Lung (tissue), 12 donors: ENCODE results near the gene POU6F2. TPM values are rescaled to one million over a fixed set of nuclear protein-coding genes. Genes with fewer than 3 reads are reported as not detected.

ENCODE experiments used
- ATAC-seq: fragments of 200-7000 bp; cut with Tn5 transposase; one replicate; pipeline ENCODE4 v1.9.1; 2020; ENCODE audit warnings: moderate number of reproducible peaks; ENCODE audit not compliant: insufficient read depth, low FRiP score
- DNase-seq, 3 donors: peaks; one replicate each; pipeline ENCODE4 v3.0.0-alpha.2; 2013 to 2017
- H3K27ac ChIP-seq, 2 donors: one replicate each; pipeline ENCODE4 v1.5.1; 2013; ENCODE audit warnings: mild to moderate bottlenecking in 2 of 2, moderate library complexity in 2 of 2, control low read depth in 1 of 2, inconsistent platforms in 1 of 2, low read depth in 1 of 2, low read length in 1 of 2
- H3K27me3 ChIP-seq, 3 donors: one replicate each; pipeline ENCODE4 v1.5.1; 2013; ENCODE audit warnings: low read length in 2 of 3; ENCODE audit not compliant: control insufficient read depth in 3 of 3, insufficient read depth in 3 of 3
- H3K36me3 ChIP-seq, 4 donors: one replicate each; pipeline ENCODE4 v1.5.1; 2013; ENCODE audit warnings: low read length in 4 of 4, mild to moderate bottlenecking in 1 of 4, moderate library complexity in 1 of 4; ENCODE audit not compliant: control insufficient read depth in 4 of 4, insufficient read depth in 4 of 4
- H3K4me1 ChIP-seq, 5 donors: one replicate each; pipeline ENCODE4 v1.5.1; 2013; ENCODE audit warnings: low read length in 5 of 5, mild to moderate bottlenecking in 2 of 5, moderate library complexity in 1 of 5; ENCODE audit not compliant: control insufficient read depth in 5 of 5, insufficient read depth in 5 of 5
- H3K4me3 ChIP-seq: one replicate; pipeline ENCODE4 v1.5.1; 2013; ENCODE audit warnings: mild to moderate bottlenecking, control low read depth, moderate library complexity
- H3K9ac ChIP-seq, 2 donors: one replicate each; pipeline ENCODE4 v1.5.1; 2013; ENCODE audit warnings: low read length in 2 of 2, control low read depth in 1 of 2; ENCODE audit not compliant: insufficient read depth in 1 of 2
- H3K9me3 ChIP-seq, 4 donors: one replicate each; pipeline ENCODE4 v1.5.1; 2013; ENCODE audit warnings: low read length in 3 of 4, mild to moderate bottlenecking in 1 of 4, moderate library complexity in 1 of 4; ENCODE audit not compliant: control insufficient read depth in 4 of 4, insufficient read depth in 3 of 4
- WGBS, 2 donors: extraction: QIAGEN DNeasy Blood & Tissue Kit; methylation state at CpG; one replicate each; pipeline ENCODE4 v1.1.7; 2013; 5-methylcytosine and 5-hydroxymethylcytosine counted together
- polyA plus RNA-seq, 2 donors: library from polyadenylated mRNA; stranded (reverse); fragments of 200-250 nt; gene quantifications; one replicate each; pipeline ENCODE4 v1.2.1, GENCODE V29; 2013
- total RNA-seq, 2 donors: library from RNA; depleted of rRNA in 1 of 2; stranded (reverse); fragments of >200 nt in 1 of 2; gene quantifications; one replicate each; pipeline ENCODE4 v1.2.1, GENCODE V29; 2014 to 2021
- TF ChIP-seq, protein P1 (sequence below): IDR thresholded peaks from 2 replicates; pipeline ENCODE4 v1.5.1; 2012; ENCODE audit warnings: mild to moderate bottlenecking; ENCODE audit errors: control extremely low read depth, extremely low read depth
- donor health status: control.
- donor health status: control.
- donor health status: Bipolar disorder and iron deficiency.
- donor health status: healthy.
- donor health status: DM: yes; HTN: yes; CAD: no.

POU6F2 gene
- total and polyA plus RNA-seq, 4 donors, result 0.08 to 0.18 TPM; not detected in 2

DNA sequence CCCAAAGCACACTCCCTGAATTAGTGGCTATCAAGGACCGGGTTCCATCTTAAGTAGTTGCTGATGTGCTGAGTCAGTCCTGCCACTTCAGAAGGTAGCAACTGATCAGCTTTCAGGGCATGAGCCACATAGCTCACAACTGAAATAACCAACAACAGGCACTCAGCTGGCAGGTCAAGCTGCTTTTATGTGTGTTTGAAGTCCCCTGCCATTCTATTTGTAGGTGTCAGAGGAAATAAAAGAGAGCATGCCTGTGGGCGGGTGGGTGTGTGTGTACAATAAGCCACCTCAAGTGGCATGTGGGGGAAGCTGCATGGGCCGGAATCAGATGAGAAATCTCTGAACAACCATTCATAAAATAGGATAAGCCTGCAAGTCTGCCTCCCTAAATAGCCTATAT lies 474.2 kb downstream of the POU6F2 start:
- DNase-seq (peak in 1 of 3 donors; percentile 17), ATAC-seq (peak; percentile 39)
- H3K36me3 ChIP-seq, result no peaks in the 10 kb centered on the region
- no peak overlapping the region for H3K9ac ChIP-seq
- H3K27ac ChIP-seq, result no peak overlapping the region
- TF ChIP-seq, protein P1, sequence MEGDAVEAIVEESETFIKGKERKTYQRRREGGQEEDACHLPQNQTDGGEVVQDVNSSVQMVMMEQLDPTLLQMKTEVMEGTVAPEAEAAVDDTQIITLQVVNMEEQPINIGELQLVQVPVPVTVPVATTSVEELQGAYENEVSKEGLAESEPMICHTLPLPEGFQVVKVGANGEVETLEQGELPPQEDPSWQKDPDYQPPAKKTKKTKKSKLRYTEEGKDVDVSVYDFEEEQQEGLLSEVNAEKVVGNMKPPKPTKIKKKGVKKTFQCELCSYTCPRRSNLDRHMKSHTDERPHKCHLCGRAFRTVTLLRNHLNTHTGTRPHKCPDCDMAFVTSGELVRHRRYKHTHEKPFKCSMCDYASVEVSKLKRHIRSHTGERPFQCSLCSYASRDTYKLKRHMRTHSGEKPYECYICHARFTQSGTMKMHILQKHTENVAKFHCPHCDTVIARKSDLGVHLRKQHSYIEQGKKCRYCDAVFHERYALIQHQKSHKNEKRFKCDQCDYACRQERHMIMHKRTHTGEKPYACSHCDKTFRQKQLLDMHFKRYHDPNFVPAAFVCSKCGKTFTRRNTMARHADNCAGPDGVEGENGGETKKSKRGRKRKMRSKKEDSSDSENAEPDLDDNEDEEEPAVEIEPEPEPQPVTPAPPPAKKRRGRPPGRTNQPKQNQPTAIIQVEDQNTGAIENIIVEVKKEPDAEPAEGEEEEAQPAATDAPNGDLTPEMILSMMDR, result no peak
- H3K9me3 ChIP-seq, result no peaks in the 10 kb centered on the region
- no peaks in the 10 kb centered on the region for H3K27me3 ChIP-seq
- WGBS, 2 donors, result 63 to 79% methylated on average over 3 of the region's 3 CpGs
- no peak overlapping the region for H3K4me3 ChIP-seq
- H3K4me1 ChIP-seq, result peaks cover 0 to 5% (median 0%) of the 10 kb centered on the region in 5 donors

DNA sequence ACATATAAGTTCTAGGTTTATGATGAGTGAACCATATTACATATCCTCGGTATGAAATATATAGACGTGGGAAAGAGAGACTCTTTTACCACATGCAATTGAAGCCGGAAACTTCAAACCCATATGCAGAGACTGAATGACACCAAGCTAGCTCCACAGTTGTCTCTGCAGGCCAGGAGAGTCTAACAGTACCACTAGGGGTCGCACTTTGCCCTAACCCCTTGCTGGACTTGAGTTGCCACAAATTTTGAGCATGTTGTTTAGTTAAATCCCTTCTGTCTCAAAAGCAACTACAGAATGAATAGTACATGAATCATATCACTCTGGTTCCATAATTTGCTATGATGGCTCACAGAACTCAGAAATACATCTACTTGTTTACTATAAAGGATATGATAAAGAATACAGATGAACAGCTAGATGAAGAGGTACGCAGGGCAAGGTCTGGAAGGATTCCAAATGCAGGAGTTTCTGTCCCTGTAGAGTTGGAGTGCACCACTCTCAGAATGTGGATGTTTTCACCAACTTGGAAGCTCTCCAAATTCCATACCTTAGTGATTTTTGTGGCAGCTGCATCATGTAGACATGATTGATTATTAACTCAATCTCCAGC lies 476.1 kb downstream of the POU6F2 start:
- Histone ChIP-seq H3K9ac (no peak overlapping the region), H3K9me3 (no peaks in the 10 kb centered on the region), H3K4me1 (peaks cover 0 to 5% (median 0%) of the 10 kb centered on the region in 5 donors), H3K27me3 (no peaks in the 10 kb centered on the region), H3K27ac (no peak overlapping the region), H3K36me3 (no peaks in the 10 kb centered on the region), H3K4me3 (no peak overlapping the region)
- DNase-seq, result peak in 2 of 3 donors; percentile 51 to 58
- ATAC-seq, result no peak
- 35 to 40% methylated on average over 5 of the region's 5 CpGs for WGBS, 2 donors
- TF ChIP-seq, protein P1, result peak; percentile 34

DNA sequence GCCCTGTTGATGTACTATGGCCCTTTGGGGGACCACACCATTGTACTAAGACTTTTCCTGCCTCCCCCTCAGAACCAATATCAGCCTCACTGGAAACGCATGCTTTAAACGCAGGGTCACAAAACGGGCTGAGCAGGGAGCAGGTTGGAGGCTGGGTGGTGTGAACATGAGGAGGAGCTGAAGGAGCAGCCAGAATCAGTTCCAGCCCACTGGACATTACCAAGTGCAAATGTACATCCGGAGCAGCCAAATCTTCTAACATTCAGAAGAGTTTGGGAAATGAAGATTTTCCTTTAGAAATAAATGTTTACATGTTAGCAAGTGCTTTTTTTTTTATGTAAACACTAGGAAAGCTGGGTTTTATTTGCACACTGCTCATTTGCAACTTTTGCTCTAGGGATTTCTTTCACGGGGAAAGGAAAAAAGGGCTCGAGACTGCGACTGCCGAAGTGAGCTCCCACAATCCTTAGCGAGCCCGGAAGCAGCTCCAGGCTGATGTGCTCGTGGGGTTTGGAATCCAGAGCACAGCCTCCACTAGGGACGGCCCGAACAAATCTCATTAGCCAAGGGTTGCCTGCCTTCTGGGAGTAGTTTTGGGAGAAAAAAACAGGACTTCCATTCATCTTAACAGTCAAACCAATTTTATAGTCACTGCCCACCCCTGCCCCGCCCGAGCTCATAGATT lies 480.5 kb downstream of the POU6F2 start:
- DNase-seq, result peak; percentile 22 to 63 (median 42)
- no peak overlapping the region for H3K9ac ChIP-seq
- H3K27ac ChIP-seq, result no peak overlapping the region
- TF ChIP-seq, protein P1, result no peak
- no peak overlapping the region for H3K4me3 ChIP-seq
- no peak for ATAC-seq
- no peaks in the 10 kb centered on the region for H3K36me3 ChIP-seq
- H3K4me1 ChIP-seq, result peaks cover 0 to 5% (median 0%) of the 10 kb centered on the region in 5 donors
- 61 to 79% methylated on average over 15 of the region's 15 CpGs for WGBS, 2 donors
- no peaks in the 10 kb centered on the region for H3K9me3 ChIP-seq
- H3K27me3 ChIP-seq, result no peaks in the 10 kb centered on the region
